Activated CD8-positive, alpha-beta memory T cell treated with anti-CD3 and anti-CD28 coated beads, Interleukin-2, amount 10 ng/mL, durations not matched to agents 7 days and 5 days (primary cell): ENCODE results near the gene EPHB6. TPM values are rescaled to one million over a fixed set of nuclear protein-coding genes. Genes with fewer than 3 reads are reported as not detected.

ENCODE experiments used
- ATAC-seq: fragments of 150-1000 bp; cut with Tn5 transposase; one replicate; pipeline ENCODE4 v1.10.0; 2021; ENCODE audit warnings: moderate library complexity
- CTCF ChIA-PET: fragments of 350-600 bp; sonication (Branson Sonifier 250); formaldehyde crosslinking; loops from one replicate; lab custom pipeline; 2021; ENCODE audit warnings: antibody characterized with exemption; lab: Charles Lee
- DNase-seq: peaks from one replicate; pipeline ENCODE4 v3.0.0-alpha.2; 2020
- H3K27ac Mint-ChIP-seq: one replicate; pipeline ENCODE4 v1.8.0; 2021; ENCODE audit warnings: mild to moderate bottlenecking, mixed read lengths
- H3K27me3 Mint-ChIP-seq: one replicate; pipeline ENCODE4 v1.8.0; 2021; ENCODE audit warnings: mixed read lengths
- H3K36me3 Mint-ChIP-seq: one replicate; pipeline ENCODE4 v1.8.0; 2021; ENCODE audit warnings: mild to moderate bottlenecking, mixed read lengths
- H3K4me1 Mint-ChIP-seq: one replicate; pipeline ENCODE4 v1.8.0; 2021; ENCODE audit warnings: mixed read lengths
- H3K4me3 Mint-ChIP-seq: one replicate; pipeline ENCODE4 v1.8.0; 2021; ENCODE audit warnings: mild to moderate bottlenecking, moderate library complexity, mixed read lengths
- H3K9me3 Mint-ChIP-seq: one replicate; pipeline ENCODE4 v1.8.0; 2022; ENCODE audit warnings: low read depth, mixed read lengths
- total RNA-seq, 2 experiments: library from RNA; stranded (reverse); gene quantifications; one replicate each; pipeline ENCODE4 v1.2.3, GENCODE V29; 2021

EPHB6 gene
- total RNA-seq, 2 experiments from 2014 or later = 5.1 to 7.5 TPM

- H3K27ac Mint-ChIP-seq = no peak overlapping the region
- no peaks in the 10 kb centered on the region for H3K4me1 Mint-ChIP-seq
- H3K9me3 Mint-ChIP-seq = no peaks in the 10 kb centered on the region
- DNase-seq = peak; percentile 35
- CTCF ChIA-PET = interaction anchor here (1.4 to 2.8 kb wide), 2 partner anchors 11 to 18 kb away, joined by 6 to 9 read pairs; no protein-coding TSS in a partner anchor
- H3K4me3 Mint-ChIP-seq = no peak overlapping the region
- no peaks in the 10 kb centered on the region for H3K36me3 Mint-ChIP-seq
- H3K27me3 Mint-ChIP-seq = peaks cover 4% of the 10 kb centered on the region
- ATAC-seq = no peak
These were observed 7.5 kb downstream of the EPHB6 start for GRCh38 chr7:142862351-142862750.

DNA sequence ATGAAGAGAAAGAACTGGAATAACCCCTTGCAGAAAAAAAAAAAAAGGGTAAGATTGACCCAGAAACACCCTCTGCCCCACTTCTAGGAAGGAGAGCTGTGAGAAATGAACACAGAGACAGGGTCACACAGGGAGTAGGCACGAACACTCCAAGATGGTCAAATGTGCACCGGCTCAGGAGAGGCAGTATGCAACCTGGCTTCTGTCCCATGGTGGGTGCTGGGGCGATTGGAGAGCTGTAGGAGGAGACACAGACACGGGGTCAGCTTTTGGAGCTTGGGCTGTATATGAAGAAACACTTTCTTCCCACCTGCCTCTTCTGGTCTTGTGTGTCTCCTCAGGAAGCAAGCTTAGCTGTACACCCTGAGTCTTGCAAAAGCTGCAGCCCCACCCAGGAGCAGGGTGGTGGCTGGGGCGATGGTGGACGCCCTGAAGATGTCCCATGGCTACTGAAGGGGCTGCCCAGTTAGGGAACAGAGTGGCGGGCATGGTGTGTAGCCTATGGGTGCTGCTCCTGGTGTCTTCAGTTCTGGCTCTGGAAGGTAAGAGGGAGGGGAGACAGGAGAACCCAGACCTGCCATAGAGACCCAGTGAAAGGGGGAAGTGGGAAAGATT is 8.0 kb downstream of the EPHB6 start:
- peaks cover 4% of the 10 kb centered on the region for H3K27me3 Mint-ChIP-seq
- CTCF ChIA-PET = interaction anchor here (1.4 to 2.8 kb wide), 2 partner anchors 10 to 18 kb away, joined by 6 to 9 read pairs; no protein-coding TSS in a partner anchor
- H3K4me3 Mint-ChIP-seq = no peak overlapping the region

DNA sequence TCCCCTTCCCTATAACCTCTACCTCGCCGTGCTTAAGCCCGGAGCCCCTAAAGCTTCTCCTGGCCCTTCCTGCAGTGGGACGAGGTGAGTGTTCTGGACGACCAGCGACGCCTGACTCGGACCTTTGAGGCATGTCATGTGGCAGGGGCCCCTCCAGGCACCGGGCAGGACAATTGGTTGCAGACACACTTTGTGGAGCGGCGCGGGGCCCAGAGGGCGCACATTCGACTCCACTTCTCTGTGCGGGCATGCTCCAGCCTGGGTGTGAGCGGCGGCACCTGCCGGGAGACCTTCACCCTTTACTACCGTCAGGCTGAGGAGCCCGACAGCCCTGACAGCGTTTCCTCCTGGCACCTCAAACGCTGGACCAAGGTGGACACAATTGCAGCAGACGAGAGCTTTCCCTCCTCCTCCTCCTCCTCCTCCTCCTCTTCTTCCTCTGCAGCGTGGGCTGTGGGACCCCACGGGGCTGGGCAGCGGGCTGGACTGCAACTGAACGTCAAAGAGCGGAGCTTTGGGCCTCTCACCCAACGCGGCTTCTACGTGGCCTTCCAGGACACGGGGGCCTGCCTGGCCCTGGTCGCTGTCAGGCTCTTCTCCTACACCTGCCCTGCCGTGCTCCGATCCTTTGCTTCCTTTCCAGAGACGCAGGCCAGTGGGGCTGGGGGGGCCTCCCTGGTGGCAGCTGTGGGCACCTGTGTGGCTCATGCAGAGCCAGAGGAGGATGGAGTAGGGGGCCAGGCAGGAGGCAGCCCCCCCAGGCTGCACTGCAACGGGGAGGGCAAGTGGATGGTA is 9.2 kb downstream of the EPHB6 start:
- CTCF ChIA-PET = interaction anchor here (1.4 to 1.9 kb wide), 3 partner anchors 9 to 351 kb away, joined by 4 to 6 read pairs (median 4); no protein-coding TSS in a partner anchor
- ATAC-seq (no peak), DNase-seq (peak; percentile 32)
- Mint-ChIP-seq H3K9me3 (no peaks in the 10 kb centered on the region), H3K27me3 (peaks cover 4% of the 10 kb centered on the region), H3K27ac (no peak overlapping the region), H3K36me3 (no peaks in the 10 kb centered on the region), H3K4me3 (no peak overlapping the region), H3K4me1 (no peaks in the 10 kb centered on the region)

More for the DNA sequence above, 8.0 kb downstream of the EPHB6 start:
- DNase-seq (peak; percentile 38), ATAC-seq (no peak)
- Mint-ChIP-seq H3K36me3 (no peaks in the 10 kb centered on the region), H3K27ac (no peak overlapping the region), H3K4me1 (no peaks in the 10 kb centered on the region), H3K9me3 (no peaks in the 10 kb centered on the region)

DNA sequence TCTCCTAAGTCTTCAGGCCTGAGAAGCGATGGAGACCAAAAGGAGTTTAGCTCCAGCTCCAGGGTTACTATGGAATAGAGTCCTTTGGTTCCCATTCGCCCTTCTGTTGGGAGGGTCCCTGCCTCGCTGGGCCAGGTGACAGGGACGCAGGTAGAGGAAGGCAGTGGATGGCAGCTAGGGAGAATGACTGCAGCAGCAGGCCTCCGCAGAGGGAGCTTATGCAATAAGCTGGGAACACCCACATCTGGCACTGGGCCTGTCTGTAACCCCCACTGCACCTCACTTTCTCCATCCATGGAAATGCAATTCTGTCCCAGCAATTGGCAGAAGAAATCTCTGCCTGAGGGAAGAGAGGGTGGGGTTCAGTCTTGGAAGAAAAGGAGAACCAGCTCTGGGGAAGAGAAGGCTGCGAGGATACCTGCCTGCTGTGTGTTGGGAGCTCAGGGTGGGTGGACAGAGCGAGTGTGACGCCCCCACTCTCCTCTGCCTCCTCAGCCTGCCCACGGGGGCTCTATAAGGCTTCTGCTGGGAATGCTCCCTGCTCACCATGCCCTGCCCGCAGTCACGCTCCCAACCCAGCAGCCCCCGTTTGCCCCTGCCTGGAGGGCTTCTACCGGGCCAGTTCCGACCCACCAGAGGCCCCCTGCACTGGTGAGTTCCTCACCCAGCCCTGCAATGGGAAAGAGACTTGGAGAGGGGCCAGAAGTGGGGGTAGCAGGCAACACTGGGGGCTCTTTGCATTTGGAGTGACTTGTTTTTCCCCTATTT is 10.3 kb downstream of the EPHB6 start:
- no peak overlapping the region for H3K4me3 Mint-ChIP-seq

DNA sequence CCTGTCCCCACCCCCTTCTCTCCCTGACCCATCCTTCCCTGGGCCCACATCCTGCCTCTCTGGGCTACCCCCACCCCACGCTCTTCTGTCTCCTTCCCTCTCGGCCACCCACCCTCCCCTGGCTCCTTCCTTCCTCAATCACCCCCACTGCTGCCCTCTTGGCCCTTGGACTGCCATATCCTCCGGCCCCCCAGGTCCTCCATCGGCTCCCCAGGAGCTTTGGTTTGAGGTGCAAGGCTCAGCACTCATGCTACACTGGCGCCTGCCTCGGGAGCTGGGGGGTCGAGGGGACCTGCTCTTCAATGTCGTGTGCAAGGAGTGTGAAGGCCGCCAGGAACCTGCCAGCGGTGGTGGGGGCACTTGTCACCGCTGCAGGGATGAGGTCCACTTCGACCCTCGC is 10.9 kb downstream of the EPHB6 start:
- ATAC-seq = no peak
- Mint-ChIP-seq H3K36me3 (no peaks in the 10 kb centered on the region), H3K27me3 (no peaks in the 10 kb centered on the region), H3K9me3 (no peaks in the 10 kb centered on the region), H3K4me1 (no peaks in the 10 kb centered on the region), H3K27ac (no peak overlapping the region), H3K4me3 (no peak overlapping the region)
- CTCF ChIA-PET = interaction anchor here (0.6 to 2.0 kb wide), 5 partner anchors 8 to 349 kb away, joined by 3 to 18 read pairs (median 4); partner anchors contain the start of gene EPHB6
- DNase-seq = peak; percentile 26

More for the DNA sequence above, 10.3 kb downstream of the EPHB6 start:
- Mint-ChIP-seq H3K9me3 (no peaks in the 10 kb centered on the region), H3K27ac (no peak overlapping the region), H3K27me3 (peaks cover 4% of the 10 kb centered on the region), H3K36me3 (no peaks in the 10 kb centered on the region), H3K4me1 (no peaks in the 10 kb centered on the region)
- no peak for ATAC-seq
- CTCF ChIA-PET = interaction anchor here (0.8 to 1.9 kb wide), 4 partner anchors 8 to 350 kb away, joined by 3 to 6 read pairs (median 4); no protein-coding TSS in a partner anchor
- DNase-seq = peak; percentile 30

- no peaks in the 10 kb centered on the region for H3K36me3 Mint-ChIP-seq
- peak; percentile 27 for ATAC-seq
- peak; percentile 35 for DNase-seq
- H3K4me1 Mint-ChIP-seq = no peaks in the 10 kb centered on the region
- CTCF ChIA-PET = interaction anchor here (0.6 to 2.0 kb wide), 4 partner anchors 9 to 349 kb away, joined by 3 to 18 read pairs (median 5); partner anchors contain the start of gene EPHB6
- no peaks in the 10 kb centered on the region for H3K27me3 Mint-ChIP-seq
- no peak overlapping the region for H3K4me3 Mint-ChIP-seq
- no peak overlapping the region for H3K27ac Mint-ChIP-seq
- no peaks in the 10 kb centered on the region for H3K9me3 Mint-ChIP-seq
These were observed 11.7 kb downstream of the EPHB6 start for GRCh38 chr7:142866361-142867096.

DNA sequence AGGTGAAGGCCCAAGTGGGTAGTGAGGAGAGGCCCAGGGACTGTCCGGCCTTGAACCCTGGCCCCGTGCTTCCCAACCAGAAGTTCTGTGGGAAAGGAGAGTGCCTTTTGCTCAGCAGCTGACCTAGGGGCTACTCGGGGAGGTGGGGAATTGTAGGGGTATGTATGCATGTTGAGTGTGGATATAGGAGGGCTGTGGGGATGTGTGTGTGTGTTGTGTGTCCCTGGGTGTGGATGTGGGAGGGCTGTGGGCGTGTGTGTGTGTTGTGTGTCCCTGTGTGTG is 12.2 kb downstream of the EPHB6 start:
- DNase-seq (no peak), ATAC-seq (no peak)
- CTCF ChIA-PET = interaction anchor here (1.1 to 2.0 kb wide), 3 partner anchors 8 to 15 kb away, joined by 3 to 18 read pairs (median 4); partner anchors contain the start of gene EPHB6
- H3K27me3 Mint-ChIP-seq = no peaks in the 10 kb centered on the region
- no peak overlapping the region for H3K27ac Mint-ChIP-seq
- no peaks in the 10 kb centered on the region for H3K9me3 Mint-ChIP-seq
- H3K4me3 Mint-ChIP-seq = no peak overlapping the region
- no peaks in the 10 kb centered on the region for H3K4me1 Mint-ChIP-seq
- H3K36me3 Mint-ChIP-seq = no peaks in the 10 kb centered on the region

DNA sequence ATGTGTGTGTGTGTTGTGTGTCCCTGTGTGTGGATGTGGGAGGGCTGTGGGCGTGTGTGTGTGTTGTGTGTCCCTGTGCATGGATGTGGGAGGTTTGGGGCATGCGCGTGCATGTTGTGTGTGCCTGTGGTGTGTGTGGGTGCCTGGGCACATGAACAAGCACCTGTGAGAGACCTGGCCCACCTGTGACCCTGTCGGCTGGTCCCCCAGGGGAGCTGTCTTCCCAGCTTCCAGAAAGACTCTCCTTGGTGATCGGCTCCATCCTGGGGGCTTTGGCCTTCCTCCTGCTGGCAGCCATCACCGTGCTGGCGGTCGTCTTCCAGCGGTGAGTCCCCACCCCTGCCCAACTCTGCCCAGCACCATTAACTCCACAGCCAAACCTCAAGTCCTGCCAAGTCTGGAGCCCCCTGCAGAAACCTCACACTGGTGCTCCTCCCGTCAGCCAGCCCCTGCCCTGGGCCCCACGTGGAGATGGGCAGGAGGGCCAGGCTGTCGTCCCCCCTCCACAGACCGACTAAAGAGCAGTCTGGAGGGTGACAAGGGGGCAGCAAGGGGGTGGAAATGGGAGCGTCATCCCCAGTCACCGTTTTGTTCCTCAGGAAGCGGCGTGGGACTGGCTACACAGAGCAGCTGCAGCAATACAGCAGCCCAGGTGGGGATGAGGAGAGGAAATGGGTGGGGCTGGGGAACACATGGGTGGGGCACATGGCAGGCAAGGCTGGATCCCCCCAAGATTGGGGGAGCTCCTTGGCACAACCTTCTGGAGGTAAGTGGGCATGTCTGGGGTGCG is 12.7 kb downstream of the EPHB6 start:
- no peak for ATAC-seq

GRCh38 chr7:142868188-142868985 is 13.5 kb downstream of the EPHB6 start:
- H3K9me3 Mint-ChIP-seq = no peaks in the 10 kb centered on the region
- CTCF ChIA-PET = interaction anchor here (1.3 kb wide), 1 partner anchor 13 kb away, joined by 3 read pairs; no protein-coding TSS in a partner anchor
- no peaks in the 10 kb centered on the region for H3K36me3 Mint-ChIP-seq
- no peak overlapping the region for H3K4me3 Mint-ChIP-seq
- H3K4me1 Mint-ChIP-seq = no peaks in the 10 kb centered on the region
- no peak overlapping the region for H3K27ac Mint-ChIP-seq
- no peak for ATAC-seq
- no peaks in the 10 kb centered on the region for H3K27me3 Mint-ChIP-seq
- DNase-seq = peak; percentile 36

More for the DNA sequence above, 12.7 kb downstream of the EPHB6 start:
- H3K27ac Mint-ChIP-seq = no peak overlapping the region
- CTCF ChIA-PET = interaction anchor here (1.1 to 2.0 kb wide), 2 partner anchors 9 to 13 kb away, joined by 3 to 18 read pairs; partner anchors contain the start of gene EPHB6
- no peaks in the 10 kb centered on the region for H3K9me3 Mint-ChIP-seq
- peak; percentile 36 for DNase-seq
- H3K4me3 Mint-ChIP-seq = no peak overlapping the region
- no peaks in the 10 kb centered on the region for H3K27me3 Mint-ChIP-seq
- no peaks in the 10 kb centered on the region for H3K4me1 Mint-ChIP-seq
- H3K36me3 Mint-ChIP-seq = no peaks in the 10 kb centered on the region

- DNase-seq (peak; percentile 22), ATAC-seq (no peak)
- CTCF ChIA-PET = interaction anchor here (1.1 to 1.3 kb wide), 2 partner anchors 13 to 346 kb away, joined by 3 to 4 read pairs; no protein-coding TSS in a partner anchor
- Mint-ChIP-seq H3K27ac (no peak overlapping the region), H3K36me3 (no peaks in the 10 kb centered on the region), H3K9me3 (no peaks in the 10 kb centered on the region), H3K4me3 (no peak overlapping the region), H3K4me1 (no peaks in the 10 kb centered on the region), H3K27me3 (no peaks in the 10 kb centered on the region)
These were observed 14.1 kb downstream of the EPHB6 start for GRCh38 chr7:142868986-142869415.

GRCh38 chr7:142869434-142869833 is 14.6 kb downstream of the EPHB6 start:
- no peaks in the 10 kb centered on the region for H3K36me3 Mint-ChIP-seq
- no peaks in the 10 kb centered on the region for H3K27me3 Mint-ChIP-seq
- H3K27ac Mint-ChIP-seq = no peak overlapping the region
- no peak for ATAC-seq
- H3K4me1 Mint-ChIP-seq = no peaks in the 10 kb centered on the region
- no peaks in the 10 kb centered on the region for H3K9me3 Mint-ChIP-seq
- CTCF ChIA-PET = interaction anchor here (1.1 to 1.3 kb wide), 2 partner anchors 12 to 346 kb away, joined by 3 to 4 read pairs; no protein-coding TSS in a partner anchor
- DNase-seq = no peak
- no peak overlapping the region for H3K4me3 Mint-ChIP-seq
